Spleen (tissue), 7 donors: Measurements from ENCODE around the gene ASB6.

Source experiments
- CTCF ChIP-seq, 11 experiments: fragments of 200-600 bp in 7 of 11; fragments of 450-650 bp in 4 of 11; sonication (generic) in 4 of 11; IDR thresholded peaks in 8 of 11; conservative IDR thresholded peaks in 3 of 11; 1 replicate in 7 of 11; 2 replicates in 4 of 11; pipeline versions ENCODE4 v1.4.0 to v1.8.0; 2016 to 2021; ENCODE audit warnings: antibody characterized with exemption in 11 of 11, inconsistent platforms in 4 of 11, mild to moderate bottlenecking in 1 of 11
- POLR2A ChIP-seq, 3 donors: fragments of 450-650 bp; IDR thresholded peaks; one replicate each; pipeline ENCODE4 v1.5.1; 2017; ENCODE audit warnings: antibody characterized with exemption in 3 of 3, mild to moderate bottlenecking in 1 of 3
- donor health status: DM: no; HTN: no; CAD: no; lungs with moderate emphysema.
- donor health status: DM: no; HTN: no; CAD: no.
- donor health status: DM: no; HTN: no; CAD: no.

- TF ChIP-seq CTCF (IDR thresholded peaks at IDR 0.05 in 8 of 11, conservative IDR thresholded peaks at IDR 0.05 in 3 of 11) = no peak
- TF ChIP-seq POLR2A (IDR thresholded peaks at IDR 0.05) = no peak
Measured at GRCh38 chr9:129609486-129610212, 32.3 kb downstream of the ASB6 start.
